ENCODE data around the gene COX7B2.

GRCh38 chr4:46698891-46699290, 210.2 kb downstream of the COX7B2 start:
- TF ChIP-seq CTCF (IDR thresholded peaks at IDR 0.05) (no peak), POLR2A (IDR thresholded peaks at IDR 0.05) (no peak)

Data from breast epithelium (tissue), 3 donors.